Measurements from ENCODE around the gene WFDC1. TPM values are rescaled to one million over a fixed set of nuclear protein-coding genes. Genes with fewer than 3 reads are reported as not detected.
"Not testable (repeated sequence)": the region's sequence is repeated elsewhere in the genome, so short reads cannot be mapped to it uniquely, and the experiment has no call there.

WFDC1 gene
- total and polyA plus RNA-seq, 2 experiments from 2014 or later = 0.76 to 0.95 TPM

DNA sequence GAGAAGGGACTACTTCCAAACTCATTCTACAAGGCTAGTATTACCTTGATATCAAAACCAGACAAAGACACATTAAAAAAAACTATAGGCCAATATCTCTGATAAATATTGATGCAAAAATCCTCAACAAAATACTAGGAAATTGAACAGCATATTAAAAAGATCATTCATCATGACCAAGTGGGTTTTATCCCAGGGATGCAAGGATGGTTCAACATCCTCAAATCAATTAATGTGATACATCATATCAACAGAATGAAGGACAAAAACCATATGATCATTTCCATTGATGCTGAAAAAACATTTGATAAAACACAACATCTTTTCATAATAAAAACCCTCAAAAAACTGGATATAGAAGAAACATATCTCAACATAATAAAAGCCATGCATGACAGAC is 42.6 kb downstream of the WFDC1 start:
- H3K4me1 Mint-ChIP-seq; H3K4me2 ChIP-seq; H3F3A ChIP-seq (replicated peaks; ENCODE audit: low read depth); H3K4me1 ChIP-seq (ENCODE audit: insufficient read depth); H3K9me3 Mint-ChIP-seq; H3K79me2 ChIP-seq (replicated peaks; ENCODE audit: insufficient read depth); H3K4me3 ChIP-seq; H3K27me3 ChIP-seq (ENCODE audit: insufficient read depth); H3K27me3 Mint-ChIP-seq (ENCODE audit: insufficient read depth, low read depth, poor library complexity); H3K27ac Mint-ChIP-seq; H3K36me3 ChIP-seq (ENCODE audit: insufficient read depth); H4K20me1 ChIP-seq (replicated peaks; ENCODE audit: insufficient read depth); H2AFZ ChIP-seq; H3K27ac ChIP-seq (ENCODE audit: low read depth); H3K4me3 Mint-ChIP-seq; ATAC-seq; DNase-seq (ENCODE audit: low spot score); H3K36me3 Mint-ChIP-seq (ENCODE audit: low read depth); H3K9me2 ChIP-seq (ENCODE audit: insufficient read depth): not testable (repeated sequence)

DNA sequence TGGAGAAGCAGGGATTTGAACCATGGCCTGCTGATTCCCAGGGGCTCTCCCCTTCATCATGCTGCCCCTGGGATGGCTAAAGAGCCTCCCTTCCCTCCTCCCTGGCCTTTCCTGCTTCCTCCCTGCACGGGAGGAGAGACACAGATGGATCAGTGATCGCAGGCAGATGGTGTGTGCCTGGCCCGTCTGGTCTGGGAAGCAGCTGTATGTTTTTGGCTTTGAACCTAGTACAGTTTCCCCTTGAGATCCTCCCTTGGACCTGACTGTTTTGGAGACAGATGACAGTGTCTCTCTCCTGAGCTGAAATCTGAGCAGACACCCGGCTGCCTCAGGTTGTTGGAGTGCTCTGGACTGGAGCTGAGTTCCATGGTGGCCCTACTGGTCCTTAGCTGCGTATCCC is 44.6 kb downstream of the WFDC1 start:
- no peak for ATAC-seq
- no peaks in the 10 kb centered on the region for H3K79me2 ChIP-seq (replicated peaks; ENCODE audit: insufficient read depth)
- no peak overlapping the region for H3K4me3 ChIP-seq
- no peaks in the 10 kb centered on the region for H3F3A ChIP-seq (replicated peaks; ENCODE audit: low read depth)
- Mint-ChIP-seq H3K36me3 (ENCODE audit: low read depth) (no peaks in the 10 kb centered on the region), H3K4me1 (no peaks in the 10 kb centered on the region), H3K9me3 (peaks cover 3% of the 10 kb centered on the region; the same call in 2 of the 3 replicates), H3K27ac (no peak overlapping the region), H3K4me3 (no peak overlapping the region), H3K27me3 (ENCODE audit: insufficient read depth, low read depth, poor library complexity) (peaks cover 3% of the 10 kb centered on the region)
- 0 out of 2 replicates have a peak overlapping the region, but pooled peaks have one; percentile 32 for H2AFZ ChIP-seq
- H3K27ac ChIP-seq (ENCODE audit: low read depth) = no peak overlapping the region
- H3K9me2 ChIP-seq (ENCODE audit: insufficient read depth) = no peaks in the 10 kb centered on the region
- H3K36me3 ChIP-seq (ENCODE audit: insufficient read depth) = no peaks in the 10 kb centered on the region
- H3K27me3 ChIP-seq (ENCODE audit: insufficient read depth) = no peaks in the 10 kb centered on the region
- H3K4me2 ChIP-seq = no peak overlapping the region
- DNase-seq (ENCODE audit: low spot score) = no peak
- no peaks in the 10 kb centered on the region for H4K20me1 ChIP-seq (replicated peaks; ENCODE audit: insufficient read depth)
- H3K4me1 ChIP-seq (ENCODE audit: insufficient read depth) = no peaks in the 10 kb centered on the region
- TF ChIP-seq ZNF331 (CRISPR knock-in tag; IDR thresholded peaks at IDR 0.05; ENCODE audit: low read depth) = no peak
- TF ChIP-seq EZH2phosphoT487 (IDR thresholded peaks at IDR 0.05; ENCODE audit: unreplicated experiment) = no peak
- TF ChIP-seq NANOG (IDR thresholded peaks at IDR 0.05; ENCODE audit: borderline replicate concordance) = no peak
- TF ChIP-seq, protein P1, sequence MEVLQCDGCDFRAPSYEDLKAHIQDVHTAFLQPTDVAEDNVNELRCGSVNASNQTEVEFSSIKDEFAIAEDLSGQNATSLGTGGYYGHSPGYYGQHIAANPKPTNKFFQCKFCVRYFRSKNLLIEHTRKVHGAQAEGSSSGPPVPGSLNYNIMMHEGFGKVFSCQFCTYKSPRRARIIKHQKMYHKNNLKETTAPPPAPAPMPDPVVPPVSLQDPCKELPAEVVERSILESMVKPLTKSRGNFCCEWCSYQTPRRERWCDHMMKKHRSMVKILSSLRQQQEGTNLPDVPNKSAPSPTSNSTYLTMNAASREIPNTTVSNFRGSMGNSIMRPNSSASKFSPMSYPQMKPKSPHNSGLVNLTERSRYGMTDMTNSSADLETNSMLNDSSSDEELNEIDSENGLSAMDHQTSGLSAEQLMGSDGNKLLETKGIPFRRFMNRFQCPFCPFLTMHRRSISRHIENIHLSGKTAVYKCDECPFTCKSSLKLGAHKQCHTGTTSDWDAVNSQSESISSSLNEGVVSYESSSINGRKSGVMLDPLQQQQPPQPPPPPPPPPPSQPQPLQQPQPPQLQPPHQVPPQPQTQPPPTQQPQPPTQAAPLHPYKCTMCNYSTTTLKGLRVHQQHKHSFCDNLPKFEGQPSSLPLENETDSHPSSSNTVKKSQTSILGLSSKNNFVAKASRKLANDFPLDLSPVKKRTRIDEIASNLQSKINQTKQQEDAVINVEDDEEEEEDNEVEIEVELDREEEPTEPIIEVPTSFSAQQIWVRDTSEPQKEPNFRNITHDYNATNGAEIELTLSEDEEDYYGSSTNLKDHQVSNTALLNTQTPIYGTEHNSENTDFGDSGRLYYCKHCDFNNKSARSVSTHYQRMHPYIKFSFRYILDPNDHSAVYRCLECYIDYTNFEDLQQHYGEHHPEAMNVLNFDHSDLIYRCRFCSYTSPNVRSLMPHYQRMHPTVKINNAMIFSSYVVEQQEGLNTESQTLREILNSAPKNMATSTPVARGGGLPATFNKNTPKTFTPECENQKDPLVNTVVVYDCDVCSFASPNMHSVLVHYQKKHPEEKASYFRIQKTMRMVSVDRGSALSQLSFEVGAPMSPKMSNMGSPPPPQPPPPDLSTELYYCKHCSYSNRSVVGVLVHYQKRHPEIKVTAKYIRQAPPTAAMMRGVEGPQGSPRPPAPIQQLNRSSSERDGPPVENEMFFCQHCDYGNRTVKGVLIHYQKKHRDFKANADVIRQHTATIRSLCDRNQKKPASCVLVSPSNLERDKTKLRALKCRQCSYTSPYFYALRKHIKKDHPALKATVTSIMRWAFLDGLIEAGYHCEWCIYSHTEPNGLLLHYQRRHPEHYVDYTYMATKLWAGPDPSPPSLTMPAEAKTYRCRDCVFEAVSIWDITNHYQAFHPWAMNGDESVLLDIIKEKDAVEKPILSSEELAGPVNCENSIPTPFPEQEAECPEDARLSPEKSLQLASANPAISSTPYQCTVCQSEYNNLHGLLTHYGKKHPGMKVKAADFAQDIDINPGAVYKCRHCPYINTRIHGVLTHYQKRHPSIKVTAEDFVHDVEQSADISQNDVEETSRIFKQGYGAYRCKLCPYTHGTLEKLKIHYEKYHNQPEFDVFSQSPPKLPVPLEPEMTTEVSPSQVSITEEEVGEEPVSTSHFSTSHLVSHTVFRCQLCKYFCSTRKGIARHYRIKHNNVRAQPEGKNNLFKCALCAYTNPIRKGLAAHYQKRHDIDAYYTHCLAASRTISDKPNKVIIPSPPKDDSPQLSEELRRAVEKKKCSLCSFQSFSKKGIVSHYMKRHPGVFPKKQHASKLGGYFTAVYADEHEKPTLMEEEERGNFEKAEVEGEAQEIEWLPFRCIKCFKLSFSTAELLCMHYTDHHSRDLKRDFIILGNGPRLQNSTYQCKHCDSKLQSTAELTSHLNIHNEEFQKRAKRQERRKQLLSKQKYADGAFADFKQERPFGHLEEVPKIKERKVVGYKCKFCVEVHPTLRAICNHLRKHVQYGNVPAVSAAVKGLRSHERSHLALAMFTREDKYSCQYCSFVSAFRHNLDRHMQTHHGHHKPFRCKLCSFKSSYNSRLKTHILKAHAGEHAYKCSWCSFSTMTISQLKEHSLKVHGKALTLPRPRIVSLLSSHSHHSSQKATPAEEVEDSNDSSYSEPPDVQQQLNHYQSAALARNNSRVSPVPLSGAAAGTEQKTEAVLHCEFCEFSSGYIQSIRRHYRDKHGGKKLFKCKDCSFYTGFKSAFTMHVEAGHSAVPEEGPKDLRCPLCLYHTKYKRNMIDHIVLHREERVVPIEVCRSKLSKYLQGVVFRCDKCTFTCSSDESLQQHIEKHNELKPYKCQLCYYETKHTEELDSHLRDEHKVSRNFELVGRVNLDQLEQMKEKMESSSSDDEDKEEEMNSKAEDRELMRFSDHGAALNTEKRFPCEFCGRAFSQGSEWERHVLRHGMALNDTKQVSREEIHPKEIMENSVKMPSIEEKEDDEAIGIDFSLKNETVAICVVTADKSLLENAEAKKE (CRISPR knock-in tag; IDR thresholded peaks at IDR 0.05) = no peak
- TF ChIP-seq EZH2 (IDR thresholded peaks at IDR 0.05; ENCODE audit: low read depth, unreplicated experiment) = no peak
- no peak for TF ChIP-seq CREB1 (CRISPR knock-in tag; IDR thresholded peaks at IDR 0.05; ENCODE audit: low read depth)
- TF ChIP-seq, protein P2, sequence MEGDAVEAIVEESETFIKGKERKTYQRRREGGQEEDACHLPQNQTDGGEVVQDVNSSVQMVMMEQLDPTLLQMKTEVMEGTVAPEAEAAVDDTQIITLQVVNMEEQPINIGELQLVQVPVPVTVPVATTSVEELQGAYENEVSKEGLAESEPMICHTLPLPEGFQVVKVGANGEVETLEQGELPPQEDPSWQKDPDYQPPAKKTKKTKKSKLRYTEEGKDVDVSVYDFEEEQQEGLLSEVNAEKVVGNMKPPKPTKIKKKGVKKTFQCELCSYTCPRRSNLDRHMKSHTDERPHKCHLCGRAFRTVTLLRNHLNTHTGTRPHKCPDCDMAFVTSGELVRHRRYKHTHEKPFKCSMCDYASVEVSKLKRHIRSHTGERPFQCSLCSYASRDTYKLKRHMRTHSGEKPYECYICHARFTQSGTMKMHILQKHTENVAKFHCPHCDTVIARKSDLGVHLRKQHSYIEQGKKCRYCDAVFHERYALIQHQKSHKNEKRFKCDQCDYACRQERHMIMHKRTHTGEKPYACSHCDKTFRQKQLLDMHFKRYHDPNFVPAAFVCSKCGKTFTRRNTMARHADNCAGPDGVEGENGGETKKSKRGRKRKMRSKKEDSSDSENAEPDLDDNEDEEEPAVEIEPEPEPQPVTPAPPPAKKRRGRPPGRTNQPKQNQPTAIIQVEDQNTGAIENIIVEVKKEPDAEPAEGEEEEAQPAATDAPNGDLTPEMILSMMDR (conservative IDR thresholded peaks at IDR 0.05; ENCODE audit: low read depth in 2 of 2) = no peak
- TF ChIP-seq, protein P3, sequence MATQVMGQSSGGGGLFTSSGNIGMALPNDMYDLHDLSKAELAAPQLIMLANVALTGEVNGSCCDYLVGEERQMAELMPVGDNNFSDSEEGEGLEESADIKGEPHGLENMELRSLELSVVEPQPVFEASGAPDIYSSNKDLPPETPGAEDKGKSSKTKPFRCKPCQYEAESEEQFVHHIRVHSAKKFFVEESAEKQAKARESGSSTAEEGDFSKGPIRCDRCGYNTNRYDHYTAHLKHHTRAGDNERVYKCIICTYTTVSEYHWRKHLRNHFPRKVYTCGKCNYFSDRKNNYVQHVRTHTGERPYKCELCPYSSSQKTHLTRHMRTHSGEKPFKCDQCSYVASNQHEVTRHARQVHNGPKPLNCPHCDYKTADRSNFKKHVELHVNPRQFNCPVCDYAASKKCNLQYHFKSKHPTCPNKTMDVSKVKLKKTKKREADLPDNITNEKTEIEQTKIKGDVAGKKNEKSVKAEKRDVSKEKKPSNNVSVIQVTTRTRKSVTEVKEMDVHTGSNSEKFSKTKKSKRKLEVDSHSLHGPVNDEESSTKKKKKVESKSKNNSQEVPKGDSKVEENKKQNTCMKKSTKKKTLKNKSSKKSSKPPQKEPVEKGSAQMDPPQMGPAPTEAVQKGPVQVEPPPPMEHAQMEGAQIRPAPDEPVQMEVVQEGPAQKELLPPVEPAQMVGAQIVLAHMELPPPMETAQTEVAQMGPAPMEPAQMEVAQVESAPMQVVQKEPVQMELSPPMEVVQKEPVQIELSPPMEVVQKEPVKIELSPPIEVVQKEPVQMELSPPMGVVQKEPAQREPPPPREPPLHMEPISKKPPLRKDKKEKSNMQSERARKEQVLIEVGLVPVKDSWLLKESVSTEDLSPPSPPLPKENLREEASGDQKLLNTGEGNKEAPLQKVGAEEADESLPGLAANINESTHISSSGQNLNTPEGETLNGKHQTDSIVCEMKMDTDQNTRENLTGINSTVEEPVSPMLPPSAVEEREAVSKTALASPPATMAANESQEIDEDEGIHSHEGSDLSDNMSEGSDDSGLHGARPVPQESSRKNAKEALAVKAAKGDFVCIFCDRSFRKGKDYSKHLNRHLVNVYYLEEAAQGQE (IDR thresholded peaks at IDR 0.05; ENCODE audit: unreplicated experiment) = no peak
- TF ChIP-seq, protein P4, sequence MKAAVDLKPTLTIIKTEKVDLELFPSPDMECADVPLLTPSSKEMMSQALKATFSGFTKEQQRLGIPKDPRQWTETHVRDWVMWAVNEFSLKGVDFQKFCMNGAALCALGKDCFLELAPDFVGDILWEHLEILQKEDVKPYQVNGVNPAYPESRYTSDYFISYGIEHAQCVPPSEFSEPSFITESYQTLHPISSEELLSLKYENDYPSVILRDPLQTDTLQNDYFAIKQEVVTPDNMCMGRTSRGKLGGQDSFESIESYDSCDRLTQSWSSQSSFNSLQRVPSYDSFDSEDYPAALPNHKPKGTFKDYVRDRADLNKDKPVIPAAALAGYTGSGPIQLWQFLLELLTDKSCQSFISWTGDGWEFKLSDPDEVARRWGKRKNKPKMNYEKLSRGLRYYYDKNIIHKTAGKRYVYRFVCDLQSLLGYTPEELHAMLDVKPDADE (IDR thresholded peaks at IDR 0.05) = no peak
- no peak for TF ChIP-seq STAT1 (IDR thresholded peaks at IDR 0.05; ENCODE audit: unreplicated experiment)
